Neural progenitor cell (in vitro differentiated cells): Measurements from ENCODE around the gene AUNIP.

ENCODE experiments used
- CTCF ChIP-seq: fragments of 200-600 bp; sonication (generic); IDR thresholded peaks from 2 replicates; pipeline ENCODE4 v1.5.1; 2017; ENCODE audit warnings: antibody characterized with exemption, mild to moderate bottlenecking
- EZH2 ChIP-seq: fragments of 200-600 bp; sonication (generic); IDR thresholded peaks from 2 replicates; pipeline ENCODE4 v1.6.1; 2017; ENCODE audit warnings: antibody characterized with exemption, mild to moderate bottlenecking, moderate library complexity
- EZH2phosphoT487 ChIP-seq: fragments of 200-600 bp; sonication (generic); IDR thresholded peaks from 2 replicates; pipeline ENCODE4 v1.6.1; 2017; ENCODE audit warnings: antibody characterized with exemption

- TF ChIP-seq CTCF (no peak), EZH2phosphoT487 (no peak), EZH2 (no peak)
These were observed 10.8 kb upstream of the AUNIP start for GRCh38 chr1:25869909-25870606.
